NCI-H748 treated with DMSO at 0.1 percent for 48 hours (cell line): ENCODE results near the gene SOX6.

Experiments used
- DNase-seq: peaks from one replicate; lab custom pipeline; 2025; lab: John Stamatoyannopoulos, UW

The SOX6 gene

DNA sequence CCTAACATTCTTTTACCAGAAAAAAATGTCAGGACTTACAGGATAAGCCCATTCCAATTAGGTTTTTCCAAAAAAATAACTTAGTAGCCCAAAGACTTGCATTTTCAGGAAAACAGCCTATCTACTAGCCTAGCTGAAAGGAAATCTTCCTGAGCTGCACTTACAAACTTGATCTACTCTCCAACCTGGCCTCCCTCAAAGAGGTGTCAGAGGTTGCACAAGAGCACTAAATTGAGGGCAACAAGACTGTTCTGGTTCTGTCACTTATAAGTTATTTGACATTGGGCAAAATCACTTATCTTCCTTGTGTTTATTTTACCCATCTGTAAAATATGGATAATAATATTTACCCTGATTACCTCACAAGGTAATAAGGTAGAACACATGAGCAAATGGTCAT is 7.9 kb upstream of the SOX6 start:
- no peak for DNase-seq

DNA sequence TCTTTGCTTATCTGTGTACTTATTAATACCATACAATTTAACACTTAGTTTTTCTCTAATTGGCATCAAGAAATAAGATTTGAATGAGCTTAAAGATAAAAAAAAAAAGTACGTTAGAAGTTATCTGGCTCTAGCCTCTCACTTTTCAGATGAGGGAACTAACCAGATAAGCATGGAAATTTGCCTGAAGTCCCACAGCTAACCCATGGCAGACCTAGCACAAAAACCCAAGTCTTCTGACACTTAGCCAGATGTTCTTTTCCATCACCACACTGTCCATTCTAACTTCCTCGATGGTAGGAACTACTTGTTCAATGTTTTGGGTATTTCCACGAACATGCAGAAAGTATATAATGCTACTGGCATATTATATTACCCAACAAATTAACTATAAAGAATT is 7.4 kb upstream of the SOX6 start:
- DNase-seq: no peak

DNA sequence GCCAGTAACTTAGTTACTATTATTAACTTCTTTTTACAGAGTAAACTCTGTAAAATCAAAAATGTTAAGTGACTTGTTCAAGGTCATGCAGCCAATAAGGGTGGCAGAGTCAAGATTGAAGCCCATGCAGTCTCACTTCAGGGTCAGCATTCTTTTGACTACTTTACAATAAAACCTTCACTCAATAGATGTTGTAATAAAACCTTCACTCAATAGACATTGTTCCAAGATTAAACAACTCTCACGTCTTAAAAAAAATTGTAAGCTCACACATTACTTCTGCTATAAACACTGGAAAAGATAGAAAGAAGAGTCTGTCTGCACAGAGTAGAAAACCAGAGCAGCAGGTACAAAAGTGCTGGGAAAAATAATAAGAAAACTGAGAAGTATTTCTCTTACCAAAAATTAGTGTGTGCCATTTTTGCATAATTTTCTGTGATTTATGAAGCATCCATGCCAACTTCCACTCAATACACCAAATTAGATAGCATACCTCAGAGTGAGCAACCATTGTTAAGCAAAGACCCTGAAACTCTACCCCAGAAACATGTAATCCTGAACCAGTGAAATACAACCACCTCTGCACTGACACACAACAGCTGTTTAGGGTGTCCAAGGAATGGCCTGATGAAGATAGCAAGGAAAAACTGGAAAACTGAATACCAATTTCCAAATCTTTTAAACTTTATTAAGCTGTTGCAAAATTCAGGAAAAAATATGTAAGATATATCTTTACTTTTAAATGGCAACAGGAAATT is 4.9 kb upstream of the SOX6 start:
- no peak for DNase-seq

DNA sequence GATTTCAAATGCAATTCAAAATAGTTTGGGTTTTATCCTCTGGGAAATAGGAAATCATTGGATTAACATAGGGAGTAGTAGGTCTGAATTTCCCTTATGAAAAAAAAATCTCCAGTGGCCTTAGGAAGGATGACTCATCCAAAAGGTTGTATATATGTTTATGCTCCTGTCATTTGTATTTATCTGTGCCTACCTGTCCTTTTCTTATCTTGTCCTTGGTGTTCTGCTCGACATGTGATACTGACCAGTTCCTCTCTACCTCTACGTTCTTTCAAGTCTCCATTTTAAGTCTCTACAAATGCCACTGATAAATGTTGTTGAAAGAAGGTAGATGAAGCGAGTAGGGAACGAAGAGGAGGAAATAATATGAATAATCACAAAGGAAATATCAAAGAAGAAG is 3.0 kb upstream of the SOX6 start:
- no peak for DNase-seq

DNA sequence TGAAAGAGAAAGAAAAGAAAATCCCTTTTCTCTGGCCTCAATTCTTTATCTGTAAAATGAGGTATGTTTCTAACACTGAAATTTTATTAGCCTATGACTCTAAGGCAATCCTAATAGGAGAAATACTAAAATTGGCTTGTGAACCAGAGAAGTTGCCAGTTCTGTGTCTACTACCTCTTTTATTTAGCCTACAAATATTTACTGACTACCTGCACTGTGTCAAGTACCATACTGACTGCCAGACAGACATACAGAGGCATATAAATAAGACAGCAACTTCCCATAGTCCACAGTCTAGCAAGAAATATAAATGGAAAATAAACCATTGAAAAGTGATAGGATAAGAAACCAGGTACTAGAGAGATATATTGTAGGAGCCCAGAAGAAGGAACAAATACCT is 2.4 kb upstream of the SOX6 start:
- no peak for DNase-seq

DNA sequence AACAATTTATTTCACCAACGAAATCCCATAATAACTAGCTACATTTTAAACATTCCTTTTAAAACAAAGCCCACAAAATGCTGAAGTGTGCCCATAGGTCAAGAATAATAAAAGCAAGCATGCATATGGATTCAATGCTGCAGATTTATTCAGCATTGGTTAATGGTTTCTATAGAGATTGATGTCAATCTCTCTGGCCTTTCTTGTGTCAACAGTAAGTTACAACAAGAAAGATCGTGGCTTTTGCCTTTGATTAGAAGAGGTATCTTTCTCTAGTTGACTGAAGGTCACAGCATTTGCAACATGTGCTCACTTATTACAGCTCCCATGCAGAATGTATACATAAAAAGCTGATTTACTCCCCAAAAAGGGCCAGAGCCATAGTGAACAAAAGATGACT is 1.4 kb upstream of the SOX6 start:
- peak; percentile 56 for DNase-seq

DNA sequence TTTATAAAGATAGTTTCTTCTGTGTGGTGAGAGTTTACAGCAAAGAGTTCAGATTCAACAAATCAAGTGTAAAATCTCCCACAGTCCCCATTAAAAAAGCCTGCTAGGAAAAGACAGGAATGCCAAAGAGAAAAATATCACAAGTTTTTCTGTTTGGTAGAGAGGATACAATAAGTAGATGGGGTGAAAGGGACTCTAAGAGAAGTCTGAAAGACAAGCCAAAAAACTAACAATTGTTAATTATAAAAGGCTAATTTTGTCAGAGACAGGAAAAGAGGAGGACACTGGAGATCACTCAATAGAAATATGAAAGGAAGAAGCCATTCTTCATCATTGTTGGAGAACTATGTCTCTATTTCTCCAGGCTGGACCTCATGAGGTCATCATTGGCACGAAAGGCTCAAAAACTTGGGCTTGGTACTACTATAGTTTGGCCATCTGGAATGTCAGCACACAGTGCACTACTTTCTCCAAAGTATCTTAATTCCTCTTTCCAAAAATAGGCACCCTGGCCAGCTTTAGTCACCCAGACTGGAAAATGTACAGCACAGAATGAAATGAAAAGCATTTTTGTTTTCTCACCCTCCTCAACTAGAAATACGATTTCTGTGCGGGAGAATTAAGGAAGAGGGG is 531 bp upstream of the SOX6 start:
- no peak for DNase-seq

DNA sequence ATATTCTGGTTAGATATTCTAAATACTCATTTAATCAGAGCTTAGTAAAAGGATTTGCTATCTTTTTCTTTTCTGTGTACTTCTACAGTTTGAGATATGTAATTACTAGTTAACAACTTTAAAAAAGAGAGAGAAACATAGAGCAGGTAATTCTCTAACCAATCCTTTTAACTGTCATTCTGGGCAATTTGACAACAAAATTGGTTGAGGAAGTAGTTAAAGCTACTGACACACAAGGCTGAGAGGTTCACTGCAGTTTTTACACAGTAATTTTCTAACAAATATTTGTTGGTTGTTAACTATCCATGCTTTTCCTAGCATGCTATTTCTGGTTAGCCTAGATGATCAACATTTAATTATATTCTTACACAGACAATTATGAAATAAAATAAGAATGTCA is 3.6 kb downstream of the SOX6 start:
- DNase-seq: peak; percentile 22

DNA sequence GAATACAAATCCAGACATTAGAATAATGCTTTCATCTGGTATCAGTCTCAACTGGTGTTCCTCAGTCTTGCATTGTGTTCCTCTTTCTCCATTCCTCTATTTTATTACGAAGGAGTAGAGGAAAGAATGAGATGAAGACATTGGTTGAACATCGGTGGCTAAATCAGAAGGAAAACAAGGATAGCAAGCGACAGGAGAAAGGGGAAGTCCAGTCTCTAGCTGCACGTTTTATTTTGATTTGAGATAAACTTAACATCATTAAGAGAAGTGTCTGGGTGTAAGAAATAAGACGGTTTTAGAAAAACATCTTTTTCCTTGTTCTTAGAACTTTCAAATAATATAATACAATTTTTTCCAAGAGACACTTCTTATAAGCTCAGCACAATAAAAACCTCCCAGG is 6.2 kb downstream of the SOX6 start:
- DNase-seq: no peak

DNA sequence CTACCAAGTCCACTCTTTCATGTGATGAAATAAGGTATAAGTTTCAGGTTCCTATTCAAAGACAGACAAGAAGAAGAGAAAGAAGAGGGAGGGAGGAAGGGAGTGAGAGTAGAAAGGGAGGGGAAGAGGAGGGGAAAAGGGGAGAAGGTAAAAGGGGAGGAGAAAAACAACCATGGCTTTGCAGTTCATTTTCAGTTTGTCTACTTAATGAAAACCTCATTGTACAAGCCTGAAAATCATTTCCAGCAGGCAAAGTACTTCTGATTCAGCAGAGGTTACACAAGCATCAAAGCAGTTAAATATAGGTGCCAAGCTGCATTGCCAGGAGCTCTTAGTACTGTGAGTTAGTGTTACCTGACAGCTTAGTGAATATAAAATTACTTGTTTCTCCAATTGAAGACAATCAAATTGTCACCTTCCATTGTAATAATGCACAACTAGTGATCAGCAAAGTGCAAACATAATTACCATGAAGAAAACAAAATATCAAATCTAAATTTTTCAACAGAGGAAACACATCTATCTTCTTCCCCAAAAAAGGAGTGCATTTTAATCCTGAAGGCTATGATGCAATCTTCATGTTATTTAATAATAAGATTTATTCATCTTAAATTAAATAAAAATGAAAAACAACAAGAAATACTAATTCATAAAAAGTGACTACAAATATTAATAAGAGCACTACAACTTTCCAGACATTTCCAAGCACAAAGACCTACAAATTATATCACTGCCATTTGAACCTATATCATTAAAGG is 8.2 kb downstream of the SOX6 start:
- DNase-seq: no peak

GRCh38 chr11:16346975-16347374 is 9.4 kb downstream of the SOX6 start:
- DNase-seq: peak; percentile 13

DNA sequence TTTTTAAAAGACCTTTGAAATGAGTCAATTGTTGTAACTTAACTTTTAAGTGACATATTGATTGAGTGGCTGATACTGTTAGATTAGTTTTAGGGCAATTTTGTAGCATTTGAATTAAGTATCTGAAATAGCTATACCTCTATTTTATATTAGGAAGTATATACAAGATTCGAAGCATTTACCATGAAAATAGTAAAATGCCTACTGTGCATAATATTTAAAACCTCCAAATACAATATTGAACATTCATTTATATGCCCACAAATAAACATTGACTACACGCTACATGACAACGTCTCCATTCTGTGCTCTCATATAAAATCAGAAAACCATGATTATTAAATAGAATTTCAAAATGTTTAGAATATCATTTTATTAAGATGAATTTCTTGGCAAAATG is 14.5 kb downstream of the SOX6 start:
- DNase-seq: no peak

GRCh38 chr11:16338393-16338792 is 18.0 kb downstream of the SOX6 start:
- no peak for DNase-seq

DNA sequence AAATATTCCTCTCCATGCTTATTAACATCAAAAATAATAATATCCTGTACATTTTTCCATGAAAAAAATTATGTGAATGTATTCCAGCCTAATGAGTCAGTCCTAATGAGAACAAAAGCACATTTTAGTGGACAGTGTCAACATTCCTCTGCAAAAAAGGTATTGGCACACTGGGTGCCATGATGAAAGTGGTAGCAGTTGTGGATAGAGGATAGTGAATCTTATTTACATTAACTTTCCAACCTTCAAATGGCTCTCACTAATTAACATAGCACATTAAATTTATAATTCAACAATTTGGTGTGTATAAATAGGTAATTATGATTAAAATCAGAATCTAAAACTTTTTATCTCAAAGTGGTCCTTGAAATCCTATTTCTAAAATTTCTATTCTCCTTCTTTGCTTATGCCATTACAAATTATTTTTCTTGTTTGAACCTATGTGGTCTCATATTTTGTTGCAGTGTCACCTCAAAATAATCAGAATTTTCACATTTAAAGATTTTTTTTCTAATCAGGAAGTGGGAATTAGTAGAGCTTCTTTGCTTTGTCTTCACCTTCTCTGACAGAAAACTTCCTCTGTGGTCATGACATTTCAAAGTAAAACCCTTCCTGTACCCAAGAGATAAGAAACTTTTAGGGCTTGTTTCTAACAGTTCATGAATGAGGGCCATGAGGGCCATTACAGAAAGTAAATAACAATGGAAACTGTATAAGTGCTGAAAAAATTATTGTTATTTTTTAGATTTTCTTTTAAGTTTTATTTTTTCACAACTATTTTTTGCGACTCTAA is 18.7 kb downstream of the SOX6 start:
- DNase-seq: no peak

DNA sequence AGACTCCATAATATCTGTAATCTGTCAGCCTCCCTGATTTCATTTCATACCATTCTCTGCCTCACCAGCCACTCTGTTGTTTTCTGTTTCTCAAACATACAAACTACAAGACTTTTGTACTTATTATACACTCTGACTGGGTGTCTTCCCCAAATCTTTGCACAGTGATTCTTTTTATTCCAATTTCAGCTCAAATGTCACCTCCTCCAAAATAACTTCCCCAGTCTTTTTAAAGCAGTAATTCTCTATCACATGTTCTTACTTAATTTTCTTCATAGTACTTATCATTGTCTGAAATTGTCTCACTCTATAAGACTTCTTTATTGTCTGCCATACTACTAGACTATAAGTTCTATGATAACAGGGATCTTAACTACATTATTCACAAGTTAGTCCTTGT is 19.6 kb downstream of the SOX6 start:
- DNase-seq: no peak

- DNase-seq: no peak
These were observed 20.1 kb downstream of the SOX6 start for GRCh38 chr11:16336204-16336603.

DNA sequence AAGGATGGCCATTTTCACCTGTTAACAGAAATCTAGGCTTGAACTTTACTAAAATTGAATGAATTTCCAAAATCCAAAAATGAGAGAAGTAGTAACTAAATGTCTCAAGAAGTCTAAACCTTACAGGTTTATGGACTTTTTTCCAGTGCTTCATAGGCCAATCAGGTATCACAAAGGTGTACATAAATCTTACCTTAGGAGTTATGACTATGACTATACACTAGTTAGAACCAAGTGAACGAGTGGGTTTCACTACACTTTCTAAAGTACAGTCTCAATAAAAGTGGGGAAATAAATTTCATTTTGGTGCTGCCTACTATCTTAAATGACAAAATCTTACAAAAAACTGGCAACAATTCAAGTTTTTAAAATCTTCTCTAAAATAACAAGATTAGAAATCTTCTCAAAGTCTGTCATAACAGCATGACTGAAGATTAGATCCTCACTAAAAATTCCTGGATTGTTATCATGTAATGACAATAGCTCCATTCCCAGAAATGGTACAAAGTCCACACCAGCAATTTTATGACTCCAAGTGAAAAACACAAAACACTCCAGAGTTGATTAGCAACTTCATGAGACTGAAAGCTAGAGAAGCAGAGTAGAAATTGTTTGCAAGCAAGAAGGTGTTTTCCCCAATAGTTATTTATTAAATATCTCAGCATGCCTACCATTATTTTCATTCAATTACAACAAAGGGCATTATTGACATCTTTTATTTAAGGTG is 20.9 kb downstream of the SOX6 start:
- DNase-seq: no peak

DNA sequence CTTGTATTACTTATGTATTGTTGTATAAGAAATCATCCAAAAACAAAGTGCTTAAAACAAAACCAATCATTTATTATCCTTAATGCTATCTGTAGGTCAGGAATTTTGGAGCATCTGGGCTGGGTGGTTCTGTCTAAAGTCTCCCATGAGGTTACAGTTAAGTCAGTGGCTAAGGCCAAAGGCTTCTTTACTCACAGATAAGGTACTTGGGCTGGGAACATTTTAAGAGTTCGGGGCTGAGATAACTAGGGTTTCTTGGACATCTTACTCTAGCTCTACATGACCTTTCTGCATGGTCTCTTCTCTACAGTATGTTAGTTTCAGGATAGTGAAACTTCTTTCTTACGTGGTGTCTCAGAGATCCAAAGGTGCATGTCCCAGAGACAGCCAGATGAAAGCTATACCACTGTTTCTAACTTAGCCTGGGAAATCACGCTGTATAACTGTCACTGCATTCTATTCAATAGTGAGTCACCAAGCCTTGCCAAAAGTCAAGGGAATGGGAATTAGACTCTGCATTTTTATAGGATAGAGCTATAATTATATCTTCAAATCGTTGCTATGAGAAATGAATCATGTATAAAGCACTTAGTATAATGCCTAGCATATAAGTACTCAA is 29.6 kb downstream of the SOX6 start:
- DNase-seq: no peak

GRCh38 chr11:16322190-16322589 is 34.2 kb downstream of the SOX6 start:
- no peak for DNase-seq

GRCh38 chr11:16321148-16321547 is 35.2 kb downstream of the SOX6 start:
- DNase-seq: no peak

DNA sequence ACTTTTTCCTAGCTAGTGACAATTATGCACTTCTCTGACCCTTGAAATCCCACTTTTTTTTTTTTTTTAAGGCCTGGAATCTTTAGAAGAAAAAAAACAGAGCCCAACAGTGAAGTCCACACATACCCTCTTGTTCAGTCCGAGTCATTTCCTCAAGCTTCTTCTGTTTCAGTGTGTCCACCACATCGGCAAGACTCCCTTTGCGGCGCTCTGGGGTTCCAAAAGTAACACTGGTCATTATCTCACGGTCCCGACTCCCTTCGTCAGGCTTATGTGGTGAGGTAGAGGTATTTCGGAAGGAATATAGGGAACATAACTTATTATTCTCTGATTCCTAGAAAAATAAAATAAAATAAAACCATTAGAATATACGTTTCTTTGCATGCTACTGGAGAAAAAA is 38.0 kb downstream of the SOX6 start:
- DNase-seq: no peak
